ENCODE data around the gene SMIM9.

DNA sequence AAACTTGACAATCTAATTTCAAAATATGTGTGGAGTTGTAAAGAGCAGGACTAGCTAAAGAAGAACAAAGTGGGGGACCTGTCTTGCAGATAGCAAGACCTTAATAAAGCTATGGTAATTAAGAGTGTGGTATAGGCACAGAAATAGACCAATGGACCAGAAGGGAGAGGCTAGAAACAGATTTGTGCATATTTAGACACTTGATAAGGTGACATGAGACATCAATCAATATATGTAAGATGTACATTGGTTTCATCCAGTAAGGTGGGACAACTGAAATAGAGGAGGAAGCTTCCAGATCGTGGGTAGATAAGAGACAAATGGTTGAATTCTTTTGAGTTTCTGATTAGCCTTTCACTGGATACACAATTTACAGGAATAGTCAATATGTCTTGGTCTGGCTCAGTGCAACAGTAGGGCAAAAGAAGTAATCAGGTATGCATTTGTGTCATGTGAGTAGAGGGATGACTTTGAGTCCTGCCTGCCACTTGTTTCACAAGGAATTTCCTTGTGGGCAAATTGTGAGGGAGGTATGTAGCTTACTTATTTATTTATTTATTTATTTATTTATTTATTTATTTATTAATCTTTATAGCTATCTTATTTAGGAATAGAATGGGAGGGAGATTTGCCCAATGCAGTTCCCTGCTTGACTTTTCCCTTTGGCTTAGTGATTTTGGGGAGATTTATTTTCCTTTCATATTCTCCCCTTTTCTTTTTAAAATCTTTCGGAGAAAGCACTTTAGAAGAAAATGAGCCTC is 21.9 kb downstream of the SMIM9 start:
- TF ChIP-seq, protein P1, sequence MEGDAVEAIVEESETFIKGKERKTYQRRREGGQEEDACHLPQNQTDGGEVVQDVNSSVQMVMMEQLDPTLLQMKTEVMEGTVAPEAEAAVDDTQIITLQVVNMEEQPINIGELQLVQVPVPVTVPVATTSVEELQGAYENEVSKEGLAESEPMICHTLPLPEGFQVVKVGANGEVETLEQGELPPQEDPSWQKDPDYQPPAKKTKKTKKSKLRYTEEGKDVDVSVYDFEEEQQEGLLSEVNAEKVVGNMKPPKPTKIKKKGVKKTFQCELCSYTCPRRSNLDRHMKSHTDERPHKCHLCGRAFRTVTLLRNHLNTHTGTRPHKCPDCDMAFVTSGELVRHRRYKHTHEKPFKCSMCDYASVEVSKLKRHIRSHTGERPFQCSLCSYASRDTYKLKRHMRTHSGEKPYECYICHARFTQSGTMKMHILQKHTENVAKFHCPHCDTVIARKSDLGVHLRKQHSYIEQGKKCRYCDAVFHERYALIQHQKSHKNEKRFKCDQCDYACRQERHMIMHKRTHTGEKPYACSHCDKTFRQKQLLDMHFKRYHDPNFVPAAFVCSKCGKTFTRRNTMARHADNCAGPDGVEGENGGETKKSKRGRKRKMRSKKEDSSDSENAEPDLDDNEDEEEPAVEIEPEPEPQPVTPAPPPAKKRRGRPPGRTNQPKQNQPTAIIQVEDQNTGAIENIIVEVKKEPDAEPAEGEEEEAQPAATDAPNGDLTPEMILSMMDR (IDR thresholded peaks at IDR 0.05; ENCODE audit: low read depth, low read length), result no peak
- no peak for TF ChIP-seq EZH2phosphoT487 (IDR thresholded peaks at IDR 0.05; ENCODE audit: low read depth)
